ENCODE results near the gene SUN5.
"Not testable (repeated sequence)": the region's sequence is repeated elsewhere in the genome, so short reads cannot be mapped to it uniquely, and the experiment has no call there.

The SUN5 gene, protein sequence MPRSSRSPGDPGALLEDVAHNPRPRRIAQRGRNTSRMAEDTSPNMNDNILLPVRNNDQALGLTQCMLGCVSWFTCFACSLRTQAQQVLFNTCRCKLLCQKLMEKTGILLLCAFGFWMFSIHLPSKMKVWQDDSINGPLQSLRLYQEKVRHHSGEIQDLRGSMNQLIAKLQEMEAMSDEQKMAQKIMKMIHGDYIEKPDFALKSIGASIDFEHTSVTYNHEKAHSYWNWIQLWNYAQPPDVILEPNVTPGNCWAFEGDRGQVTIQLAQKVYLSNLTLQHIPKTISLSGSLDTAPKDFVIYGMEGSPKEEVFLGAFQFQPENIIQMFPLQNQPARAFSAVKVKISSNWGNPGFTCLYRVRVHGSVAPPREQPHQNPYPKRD
- long read RNA-seq, donor 1, result 0 reads
- long read RNA-seq, donor 2, result 0 reads
- long read RNA-seq, donor 3, result 0 reads
- long read RNA-seq, donor 4, result 0 reads
- long read RNA-seq, donor 5, result 0 reads
- long read RNA-seq, donor 6, result 0 reads
- long read RNA-seq, donor 7, result 0 reads
- long read RNA-seq, donor 8, result 0 reads

DNA sequence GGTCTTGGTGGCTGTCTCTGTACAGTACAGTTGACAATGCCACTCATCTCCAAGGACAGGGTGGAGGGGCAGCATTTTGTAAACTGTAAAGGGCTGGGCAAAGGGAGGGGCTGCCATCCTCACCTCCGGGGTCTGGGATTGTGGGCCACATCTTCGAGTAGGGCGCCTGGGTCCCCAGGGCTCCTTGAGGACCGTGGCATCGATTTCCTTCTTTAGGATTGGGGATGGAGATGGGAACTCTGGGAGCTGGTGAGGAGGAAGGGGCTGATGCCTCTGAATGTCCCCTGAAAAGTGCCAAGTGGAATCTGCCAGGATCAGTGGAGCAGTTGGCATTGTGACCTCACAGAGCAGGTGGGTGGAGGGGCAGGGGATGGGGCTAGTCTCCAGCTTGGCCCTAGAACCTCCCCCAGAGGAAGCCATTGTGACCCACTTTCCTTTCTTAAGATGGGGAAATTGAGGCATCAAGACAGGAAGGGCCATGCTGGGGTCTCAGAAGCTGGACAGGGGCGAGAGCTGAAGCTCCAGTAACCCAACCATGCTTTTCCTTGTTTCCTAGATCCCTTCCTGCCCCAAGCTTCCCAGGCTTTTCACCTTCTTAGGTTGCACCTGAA is at the start of gene SUN5:
TSS of gene SUN5 (minus strand) at position 293 of the 611 bp plus-strand sequence. CDS start at position 200, 93 bp downstream.
- DNase-seq, result no peak

DNA sequence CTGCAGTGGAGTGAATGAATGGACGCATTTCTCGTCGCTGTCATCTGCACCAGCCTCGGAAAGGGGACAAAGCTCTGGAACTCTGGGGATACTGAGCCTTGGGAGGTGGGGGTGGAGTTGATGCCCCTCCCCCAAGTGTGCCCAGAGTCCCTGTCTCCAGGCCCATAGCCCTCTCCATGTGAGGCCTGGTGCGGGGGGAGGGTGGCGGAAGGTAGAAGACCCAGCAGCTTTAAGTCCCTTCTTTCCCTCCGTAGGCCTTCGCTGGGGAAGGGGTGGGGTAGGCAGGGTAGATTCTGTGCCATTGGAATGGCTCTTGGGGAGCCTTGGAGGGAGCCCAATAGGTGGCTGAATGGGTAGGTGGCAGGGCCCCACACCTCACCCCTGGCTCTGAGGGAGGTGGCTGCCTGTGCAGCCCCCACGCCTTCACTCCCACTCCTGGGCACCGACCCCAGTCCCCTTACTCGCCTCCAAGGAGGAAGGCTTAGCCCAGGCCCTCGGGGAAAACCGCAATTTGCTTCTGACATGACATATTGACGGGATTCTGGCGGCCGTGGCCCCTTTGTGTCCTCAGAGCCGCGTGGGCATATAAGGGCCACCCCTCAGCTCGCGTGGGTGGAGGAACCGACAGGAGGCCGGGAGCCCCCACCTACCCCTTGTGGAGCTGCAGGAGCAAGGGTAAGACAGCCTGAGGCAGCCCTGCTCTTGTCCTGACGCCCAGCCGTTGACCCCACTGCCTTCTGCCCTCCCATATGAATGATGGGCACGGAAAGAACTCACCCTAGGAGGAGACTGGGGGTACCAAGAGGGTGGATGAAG is 49.3 kb upstream of the SUN5 start, which contains the start of gene BPIFB3:
TSS of gene BPIFB3 (plus strand) at position 613 of the 816 bp plus-strand sequence. CDS start 1,533 bp downstream, outside the sequence.
- DNase-seq, result no peak

DNA sequence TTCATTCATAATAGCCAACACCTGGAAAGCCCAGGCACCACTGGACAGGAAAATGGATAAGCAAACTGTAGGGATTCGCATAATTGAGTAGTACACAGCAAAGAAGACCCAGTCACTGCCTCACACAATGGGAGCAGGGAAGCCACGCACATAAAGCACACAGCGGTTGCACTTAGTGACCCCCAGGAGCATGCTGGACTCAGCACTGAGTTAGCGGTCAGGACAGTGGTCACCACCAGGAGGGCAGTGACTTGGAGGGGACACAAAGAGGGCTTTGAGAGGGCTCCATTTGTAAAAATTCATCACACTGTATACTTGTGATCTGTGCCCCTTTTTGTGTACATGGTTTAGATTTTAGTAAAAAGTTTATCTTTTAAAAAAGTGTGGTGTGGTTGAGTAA is 47.1 kb upstream of the SUN5 start:
- DNase-seq, result no peak

DNA sequence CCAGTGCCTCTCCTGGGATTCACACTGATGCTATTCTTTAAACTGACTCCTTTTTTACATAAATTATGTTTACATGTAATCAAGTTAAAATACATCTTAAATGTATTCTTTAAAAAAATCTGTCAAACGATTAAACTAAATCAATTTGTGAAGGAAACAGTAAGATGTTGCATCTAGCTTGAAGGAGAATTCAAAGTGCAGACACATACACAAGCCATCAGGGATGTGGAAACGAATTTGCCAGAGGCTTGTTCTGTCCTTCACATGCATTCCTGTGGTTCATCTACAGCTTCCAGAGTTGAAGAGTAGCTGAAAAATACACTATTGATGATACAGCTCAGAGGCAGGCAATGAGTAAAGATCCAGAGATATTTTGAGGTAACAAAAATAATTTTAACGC is 42.2 kb upstream of the SUN5 start:
- no peak for DNase-seq

DNA sequence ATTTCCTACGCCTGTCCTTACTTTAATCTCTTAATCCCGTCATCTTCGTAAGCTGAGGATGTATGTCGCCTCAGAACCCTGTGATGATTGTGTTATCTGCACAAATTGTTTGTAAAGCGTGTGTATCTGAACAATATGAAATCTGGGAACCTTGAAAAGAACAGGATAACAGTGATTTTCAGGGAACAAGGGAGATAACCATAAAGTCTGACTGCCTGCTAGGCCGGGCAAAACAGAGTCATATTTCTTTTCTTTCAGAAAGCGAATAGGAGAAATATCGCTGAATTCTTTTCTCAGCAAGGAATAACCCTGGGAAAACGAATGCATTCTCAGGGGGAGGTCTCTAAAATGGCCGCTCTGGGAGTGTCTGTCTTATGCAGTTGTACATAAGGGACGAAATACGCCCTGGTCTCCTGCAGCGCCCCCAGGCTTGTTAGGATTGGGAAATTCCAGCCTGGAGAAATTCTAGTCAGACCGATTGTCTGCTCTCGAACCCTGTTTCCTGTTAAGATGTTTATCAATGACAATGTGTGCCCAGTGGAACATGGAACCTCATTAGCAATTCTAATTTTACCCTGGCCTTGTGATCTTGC is 41.0 kb upstream of the SUN5 start:
- not testable (repeated sequence) for DNase-seq

DNA sequence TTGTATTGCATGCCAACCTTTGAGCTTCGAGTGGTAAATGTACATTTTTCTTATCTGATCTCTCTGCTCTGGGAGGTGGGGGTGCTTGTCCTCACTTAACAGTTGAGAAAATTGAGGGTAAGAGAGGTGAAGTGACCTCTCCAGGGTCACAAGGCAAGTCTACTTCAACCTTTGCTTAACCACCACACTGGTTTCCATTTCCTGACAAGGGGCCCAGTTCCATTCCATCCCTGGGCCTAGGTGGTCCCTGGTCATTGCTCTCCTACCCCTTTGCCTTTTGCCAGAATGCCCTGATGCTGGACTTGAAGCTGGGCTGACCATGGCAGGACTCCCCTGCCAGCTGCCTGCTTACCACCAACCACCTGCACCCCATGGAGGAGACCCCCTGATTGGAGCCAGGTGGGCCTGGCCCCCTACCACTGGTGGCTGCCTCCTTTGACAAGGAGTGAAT is 39.5 kb upstream of the SUN5 start:
- DNase-seq, result no peak

DNA sequence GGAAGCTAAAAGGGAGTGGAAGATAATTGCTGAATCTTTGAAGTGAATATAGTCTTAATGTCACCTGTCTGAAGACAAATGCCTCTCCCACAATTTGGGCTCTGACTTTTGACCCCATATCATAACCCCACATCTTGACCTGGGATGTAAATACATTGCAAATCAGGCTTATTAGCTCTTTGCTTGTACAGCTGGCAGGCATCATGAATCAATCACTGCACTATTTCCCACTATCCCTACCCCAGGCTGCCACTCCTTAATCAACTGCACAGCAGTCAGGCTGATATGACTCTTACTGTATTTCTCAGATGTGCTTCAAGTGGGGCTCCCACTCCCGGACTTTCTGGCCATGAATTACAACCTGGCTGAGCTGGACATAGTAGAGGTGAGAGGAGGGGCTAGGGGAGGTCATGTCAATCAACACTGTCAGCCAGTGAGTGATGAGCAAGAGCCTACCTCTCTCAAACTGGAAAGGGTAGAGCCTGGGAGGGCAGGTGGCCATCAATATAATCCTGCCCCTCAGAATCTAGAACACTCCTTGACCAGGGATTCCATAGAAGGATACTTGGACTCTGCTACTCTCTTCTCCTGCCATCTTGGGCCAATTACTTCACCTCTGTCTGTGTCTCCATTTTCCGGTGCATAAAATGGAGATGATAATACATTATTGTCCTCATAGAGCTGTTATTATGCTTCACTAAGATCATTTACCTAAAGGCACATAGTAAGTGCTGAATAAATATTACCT is 38.9 kb upstream of the SUN5 start:
- no peak for DNase-seq

DNA sequence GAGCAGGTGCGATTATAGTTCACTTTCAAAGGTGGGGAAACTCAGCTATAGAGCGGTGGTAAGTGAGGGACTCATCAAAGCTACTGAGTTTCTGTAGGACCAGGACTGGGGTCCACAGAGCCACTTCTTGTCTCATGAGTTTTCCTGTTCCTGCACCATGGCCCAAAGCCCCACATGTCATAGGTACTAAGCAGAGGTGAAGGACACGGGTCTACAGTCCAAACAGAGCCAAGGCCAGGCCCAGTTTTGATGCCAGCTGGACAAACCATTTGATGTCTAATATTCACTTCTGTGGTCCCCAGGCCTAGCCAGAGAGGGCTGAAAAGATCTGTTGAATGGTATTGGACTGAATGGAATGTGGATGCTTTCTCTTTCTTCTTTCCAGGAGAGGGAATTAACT is 38.2 kb upstream of the SUN5 start:
- DNase-seq, result no peak

DNA sequence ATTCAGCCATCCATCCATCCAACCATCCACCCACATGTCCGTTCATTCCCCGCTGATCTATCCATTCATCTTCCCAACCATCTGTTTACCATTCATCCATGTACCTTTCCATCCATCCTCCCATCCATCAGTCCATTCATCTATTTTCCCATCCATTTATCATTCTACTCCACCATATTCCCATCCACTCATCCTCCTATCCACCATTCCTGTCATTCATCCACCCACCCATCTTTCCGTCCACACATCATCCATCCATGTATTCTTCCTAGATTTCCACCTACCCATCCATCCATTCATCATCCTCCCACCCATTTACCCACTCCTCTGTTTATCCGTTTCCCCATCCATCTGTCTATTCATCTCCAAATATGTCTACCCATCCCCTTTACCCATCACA is 34.0 kb upstream of the SUN5 start:
- no peak for DNase-seq

DNA sequence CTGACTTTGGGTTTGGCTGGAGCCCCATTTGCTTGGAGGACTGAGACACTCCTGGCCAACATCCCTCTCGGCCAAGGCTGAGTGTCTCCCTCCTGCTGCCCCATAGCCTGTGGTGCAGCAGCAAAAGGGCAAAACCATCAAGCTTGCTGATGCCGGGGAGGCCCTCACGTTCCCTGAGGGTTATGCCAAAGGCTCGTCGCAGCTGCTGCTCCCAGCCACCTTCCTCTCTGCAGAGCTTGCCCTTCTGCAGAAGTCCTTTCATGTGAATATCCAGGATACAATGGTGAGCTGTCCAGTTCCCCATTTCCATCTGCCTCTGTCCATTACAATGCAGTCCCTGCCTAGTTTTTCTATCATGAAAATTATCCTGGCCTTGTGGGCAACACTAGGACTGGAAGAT is 33.2 kb upstream of the SUN5 start:
- no peak for DNase-seq

DNA sequence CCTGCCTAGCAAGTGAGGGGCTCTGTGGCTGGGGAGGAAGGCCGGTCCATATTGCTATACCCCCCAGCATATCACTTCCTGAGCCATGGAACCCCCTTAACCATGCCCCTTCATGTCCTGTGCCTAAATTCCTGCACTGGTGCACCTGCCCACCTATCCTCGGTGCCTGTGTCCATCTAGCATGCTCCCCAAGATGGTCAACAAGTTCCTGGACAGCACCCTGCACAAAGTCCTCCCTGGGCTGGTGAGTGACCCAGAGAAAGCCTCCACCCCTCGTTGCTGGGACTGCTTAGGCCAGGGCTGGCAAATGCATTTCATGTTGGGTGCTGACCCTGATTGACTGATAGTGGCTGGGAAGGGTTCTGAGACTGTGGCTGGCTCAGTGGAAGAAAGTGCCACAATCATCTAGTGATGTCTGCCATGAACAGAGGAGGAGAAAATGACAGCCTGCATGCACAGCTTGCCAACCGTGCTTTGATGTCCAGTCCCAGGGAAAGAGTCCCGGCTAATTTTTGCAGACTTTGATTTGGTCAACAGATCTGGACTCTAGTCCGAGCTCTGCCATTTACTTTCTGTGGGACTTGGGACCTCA is 30.8 kb upstream of the SUN5 start:
- DNase-seq, result no peak

DNA sequence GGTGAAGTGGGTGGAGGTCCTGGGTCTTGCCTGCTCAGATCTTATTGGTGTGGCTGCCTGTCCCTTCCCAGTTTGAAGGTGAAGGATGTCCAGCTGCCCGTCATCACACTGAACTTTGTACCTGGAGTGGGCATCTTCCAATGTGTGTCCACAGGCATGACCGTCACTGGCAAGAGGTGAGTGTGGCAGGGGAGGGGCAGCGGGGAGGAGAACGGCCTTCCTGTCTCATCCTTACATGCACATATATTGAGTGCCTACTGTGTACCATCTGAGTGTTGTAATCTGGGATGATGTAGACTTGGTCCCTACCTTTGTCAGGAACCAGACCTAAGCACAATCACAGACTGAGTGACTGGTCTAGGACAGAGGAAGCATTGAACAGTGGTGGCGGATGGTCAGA is 29.9 kb upstream of the SUN5 start:
- DNase-seq, result no peak

DNA sequence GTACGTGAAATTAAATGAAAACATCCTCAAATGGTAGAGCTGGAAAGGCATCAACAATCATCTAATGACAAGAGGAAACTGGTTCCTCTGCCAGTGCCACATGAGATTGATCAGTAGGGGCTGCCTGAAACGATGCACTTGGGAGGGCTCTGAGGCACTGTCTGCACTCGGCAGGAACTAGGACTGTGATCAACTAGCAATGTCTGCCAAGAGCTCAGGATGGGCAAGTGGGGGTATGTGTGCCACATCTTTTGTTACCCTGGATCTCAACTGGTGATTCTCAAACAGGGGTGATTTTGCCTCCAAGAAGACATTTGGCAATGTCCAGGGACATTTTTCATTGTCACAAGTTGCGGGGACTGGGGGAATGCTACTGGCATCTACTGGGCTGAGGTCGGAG is 29.1 kb upstream of the SUN5 start:
- DNase-seq, result no peak

DNA sequence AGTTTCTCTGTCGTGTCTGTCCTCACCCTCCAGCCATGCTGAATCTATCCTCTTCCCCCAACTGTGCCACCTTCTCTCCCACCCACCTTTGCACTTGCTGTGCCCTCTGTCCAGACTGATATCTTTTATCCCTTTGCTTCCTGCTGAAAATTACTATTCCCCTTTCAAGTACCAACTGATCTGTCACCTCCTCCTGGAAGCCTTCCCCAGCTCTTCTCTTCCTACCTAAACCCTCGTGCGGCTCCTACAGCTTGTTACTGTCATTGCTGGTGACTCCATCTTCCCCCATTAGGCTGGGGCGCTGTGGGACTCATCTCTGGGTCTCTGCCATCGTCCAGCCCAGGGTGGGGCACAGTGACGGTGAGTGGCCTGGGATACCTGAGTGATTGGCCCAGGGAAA is 28.3 kb upstream of the SUN5 start:
- no peak for DNase-seq

DNA sequence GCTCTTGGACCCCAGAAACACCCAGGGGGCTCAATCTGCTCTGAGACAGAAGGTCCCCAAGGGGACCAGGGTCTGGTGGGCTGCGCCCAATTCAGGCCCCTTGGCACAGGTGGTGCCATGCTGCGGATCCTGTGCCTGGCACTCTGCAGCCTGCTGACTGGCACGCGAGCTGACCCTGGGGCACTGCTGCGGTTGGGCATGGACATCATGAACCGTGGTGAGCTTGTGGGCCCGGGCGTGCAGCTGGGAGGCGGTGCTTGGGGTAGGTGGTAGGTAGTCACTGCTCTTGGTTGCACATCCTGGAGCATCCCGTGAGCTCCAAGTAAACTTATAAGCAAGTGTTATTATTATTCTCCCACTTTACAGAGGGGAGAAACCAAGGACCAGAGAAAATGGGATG is 27.3 kb upstream of the SUN5 start, which contains the start of gene BPIFB6:
TSS of gene BPIFB6 (plus strand) at position 118 of the 400 bp plus-strand sequence. CDS start at position 118, 0 bp downstream.
- DNase-seq, result no peak

DNA sequence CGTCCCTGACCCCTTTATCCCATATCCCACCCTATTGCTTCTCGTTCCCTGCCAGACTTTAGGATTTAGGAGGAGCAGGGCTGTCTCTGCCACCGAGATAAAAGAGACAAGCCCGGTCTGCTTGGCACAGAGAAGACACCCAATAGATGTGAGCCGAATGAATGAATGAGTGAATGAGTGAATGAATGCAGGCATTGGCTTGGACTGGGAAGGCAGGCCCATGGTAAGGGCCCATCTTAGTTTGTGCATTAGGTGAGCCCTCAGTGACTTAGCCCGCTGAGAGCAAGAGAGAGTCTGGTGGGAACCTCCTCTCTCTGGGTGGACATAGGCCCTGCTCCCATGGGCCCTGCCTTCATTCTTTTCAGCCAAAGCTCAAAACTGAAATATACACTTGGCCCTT is 26.3 kb upstream of the SUN5 start:
- no peak for DNase-seq

DNA sequence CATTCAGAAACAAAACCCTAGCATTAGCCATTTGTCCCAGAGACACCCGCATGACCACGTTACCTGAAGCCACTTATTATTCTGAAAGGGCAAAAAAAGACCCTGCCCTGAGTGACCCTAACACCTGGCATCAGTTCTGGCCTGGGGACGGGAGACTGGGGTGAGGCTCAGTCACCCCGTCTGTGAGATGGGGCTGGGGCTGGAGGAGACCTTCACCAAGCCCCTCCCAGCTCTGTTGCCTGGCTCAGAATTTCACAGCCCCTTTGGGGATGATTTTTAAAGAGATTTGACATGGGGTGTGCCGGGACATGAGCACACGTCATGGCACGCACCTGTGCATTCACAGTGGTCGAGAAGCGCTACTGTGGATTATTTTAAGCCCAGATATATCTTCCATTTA is 25.8 kb upstream of the SUN5 start:
- no peak for DNase-seq

DNA sequence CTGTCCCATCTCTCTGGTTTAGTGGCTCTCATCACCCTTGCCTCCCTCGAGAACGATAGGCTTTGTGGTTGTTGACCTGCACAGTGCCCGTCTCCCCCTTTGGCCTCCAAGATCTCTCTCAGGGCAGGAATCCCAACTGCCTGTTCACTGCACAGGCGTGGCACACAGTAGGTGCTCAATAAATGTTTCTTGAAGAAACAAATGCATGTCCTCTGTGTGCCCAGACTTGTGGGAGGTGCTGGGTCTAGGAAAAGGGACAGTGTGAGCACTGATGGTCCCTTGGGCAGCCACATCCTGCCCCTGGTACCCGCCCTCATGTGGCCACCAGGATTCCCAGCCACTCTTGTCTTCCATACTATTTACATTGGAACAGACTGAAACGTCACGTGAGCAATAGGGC is 24.6 kb upstream of the SUN5 start:
- DNase-seq, result no peak

DNA sequence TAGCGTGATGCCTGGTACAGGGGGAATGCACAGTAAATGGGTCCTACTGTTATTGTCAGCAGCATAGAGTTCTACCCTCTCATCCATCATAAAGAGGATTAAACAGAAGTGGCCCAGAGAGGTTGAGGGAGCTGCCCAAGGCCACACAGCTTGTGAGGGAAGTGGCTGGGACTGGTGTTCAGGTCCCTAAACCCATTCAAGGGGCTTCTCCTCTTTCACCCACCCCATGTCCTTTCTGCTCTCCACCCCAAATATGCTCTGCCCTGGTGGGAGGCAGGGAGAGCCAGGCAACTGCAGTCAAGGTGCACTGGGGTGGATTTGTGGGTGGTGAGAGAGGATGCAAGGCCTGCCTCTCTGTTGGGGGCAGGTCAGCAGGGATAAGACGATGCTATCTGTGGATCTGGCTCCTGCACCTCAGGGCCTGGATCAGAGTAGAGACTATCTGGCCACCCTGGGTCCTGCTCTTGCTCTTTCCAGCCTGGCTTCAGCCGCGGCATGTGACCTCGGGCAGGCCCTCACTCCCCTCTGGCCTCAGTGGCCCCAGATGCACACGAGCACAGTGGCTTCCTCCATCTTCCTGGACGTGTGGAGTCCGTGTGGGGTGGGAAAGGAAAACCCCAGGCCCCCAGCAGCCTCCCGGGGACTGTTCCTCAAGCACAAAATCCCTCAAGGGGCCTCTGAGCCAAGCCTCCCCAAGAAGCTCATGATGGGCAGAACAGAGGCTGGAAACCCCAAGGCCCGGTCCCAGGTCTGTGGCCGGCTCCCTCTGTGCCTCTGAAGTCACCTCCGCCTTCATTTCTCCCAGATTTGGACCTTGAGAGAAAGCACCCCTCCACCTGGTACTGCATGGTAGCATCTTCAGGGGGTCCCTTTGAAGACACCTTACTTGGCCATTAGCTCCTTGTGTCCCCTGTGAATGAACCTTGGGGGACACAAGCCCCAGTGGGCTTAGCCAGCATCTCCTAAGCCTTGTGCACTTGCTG is 23.8 kb upstream of the SUN5 start:
- DNase-seq, result no peak

Measured in right kidney (tissue), 9 donors.